H54 (cell line): ENCODE results near the gene COL16A1.

Experiments used
- DNase-seq: peaks from one replicate; pipeline ENCODE4 v3.0.0; 2011; ENCODE audit warnings: low spot score, mixed read lengths; ENCODE audit not compliant: insufficient read length
- FAIRE-seq: peaks from 3 replicates; lab custom pipeline; 2011; peaks lifted over from hg19 to GRCh38; lab: Jason Lieb, UNC
- POLR2A ChIP-seq: IDR thresholded peaks from 2 replicates; pipeline ENCODE4 v1.6.1; 2011; ENCODE audit warnings: low read depth, mild to moderate bottlenecking, low read length

Gene COL16A1

DNA sequence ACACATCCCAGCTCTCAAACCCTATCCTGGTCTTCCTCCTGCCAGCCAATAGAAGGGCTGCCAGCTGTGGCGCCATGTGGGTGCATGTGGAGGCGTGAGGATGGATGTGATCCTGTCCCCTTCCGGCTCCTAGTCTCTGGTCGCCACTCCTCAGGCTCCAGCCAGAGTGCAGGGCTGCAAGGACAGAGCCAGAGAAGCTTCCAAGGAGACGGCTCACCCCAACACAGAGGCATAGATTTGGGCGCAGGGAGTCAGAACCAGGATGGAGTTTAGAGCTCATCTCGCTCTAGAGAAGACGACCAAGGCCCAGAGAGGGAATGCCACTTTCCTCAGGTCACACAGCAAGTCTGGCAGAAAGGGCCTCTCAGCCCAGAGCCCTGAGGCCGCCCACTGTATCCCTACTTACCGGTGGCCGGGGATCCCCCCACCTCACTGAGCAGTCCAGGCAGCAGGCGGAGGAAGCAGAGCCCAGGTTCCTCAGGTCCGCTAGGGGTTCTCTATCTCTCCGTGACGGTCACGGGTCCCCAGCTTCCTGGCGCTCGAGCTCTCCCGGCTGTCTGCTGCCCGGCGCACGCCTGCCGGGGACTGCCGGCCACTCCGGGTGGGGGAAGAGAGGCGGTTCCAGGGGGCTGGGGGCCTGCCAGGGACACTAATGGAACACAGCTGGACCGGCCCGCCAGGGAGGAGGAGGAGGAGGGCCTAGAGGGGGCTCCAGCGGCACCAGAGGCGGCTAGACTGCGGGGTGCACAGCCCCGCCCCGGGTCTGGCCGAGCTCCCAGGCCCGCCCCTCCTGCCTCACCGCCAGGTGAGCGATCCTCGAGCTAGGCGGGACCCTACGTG, at the start of gene COL16A1:
Gene COL16A1, minus strand, starts transcription at position 587 of the 840 bp plus-strand sequence. CDS start 1,824 bp downstream, outside the sequence.
- no peak for TF ChIP-seq POLR2A
- FAIRE-seq = no peak
- no peak for DNase-seq

GRCh38 chr1:31752952-31753475, 49.2 kb upstream of the COL16A1 start:
- FAIRE-seq = no peak
- TF ChIP-seq POLR2A = no peak
- DNase-seq = no peak

GRCh38 chr1:31752258-31752657, 48.4 kb upstream of the COL16A1 start:
- no peak for TF ChIP-seq POLR2A
- DNase-seq (no peak), FAIRE-seq (no peak)

- no peak for DNase-seq
- TF ChIP-seq POLR2A = no peak
- no peak for FAIRE-seq
Measured at GRCh38 chr1:31751822-31752241, 48.0 kb upstream of the COL16A1 start.

- FAIRE-seq = no peak
- no peak for DNase-seq
- no peak for TF ChIP-seq POLR2A
Measured at GRCh38 chr1:31750858-31751510, 47.2 kb upstream of the COL16A1 start.

- TF ChIP-seq POLR2A = no peak
Measured at GRCh38 chr1:31749785-31750735, 46.2 kb upstream of the COL16A1 start.

DNA sequence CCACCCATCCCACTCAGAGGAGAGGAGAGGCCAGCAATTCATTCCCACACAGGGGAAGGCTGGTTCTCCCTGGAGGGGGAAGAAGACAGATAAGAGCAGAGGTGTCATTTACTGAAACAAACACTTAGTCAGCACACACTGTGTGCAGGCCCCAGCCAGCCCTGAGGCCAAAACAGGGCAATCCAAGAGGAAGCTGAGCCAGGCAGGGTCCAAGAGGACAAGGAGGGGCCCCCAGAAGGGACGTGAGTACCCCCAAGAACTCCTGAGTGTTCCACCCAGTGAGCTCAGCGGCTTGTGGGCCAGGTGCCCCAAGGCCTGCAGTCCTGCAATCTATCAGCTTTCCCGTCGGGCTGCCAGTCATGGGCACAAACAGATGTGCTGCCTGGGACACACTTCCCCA, 44.5 kb upstream of the COL16A1 start:
- TF ChIP-seq POLR2A = no peak
- FAIRE-seq (no peak), DNase-seq (no peak)

More at GRCh38 chr1:31749785-31750735, 46.2 kb upstream of the COL16A1 start:
- FAIRE-seq (no peak), DNase-seq (no peak)

DNA sequence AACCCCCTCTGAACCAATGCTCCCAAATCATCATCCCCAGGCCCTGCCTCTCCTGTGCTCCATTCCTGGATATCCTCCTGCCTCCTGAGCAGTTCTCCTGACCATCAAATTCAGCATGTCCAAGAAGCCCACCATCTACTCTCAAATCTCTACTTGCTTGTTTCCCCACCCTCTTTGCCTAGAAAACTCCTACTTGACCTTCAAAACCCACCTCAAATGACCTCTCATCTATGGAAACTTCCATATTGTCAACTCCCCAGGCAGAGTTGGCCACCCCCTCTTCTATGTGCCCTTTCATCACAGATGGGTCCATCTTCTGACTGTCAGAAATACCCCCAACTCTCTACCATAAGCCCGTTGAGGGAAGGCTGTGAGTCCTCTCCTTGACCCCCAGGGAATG, 43.5 kb upstream of the COL16A1 start:
- DNase-seq = no peak
- no peak for TF ChIP-seq POLR2A
- no peak for FAIRE-seq

GRCh38 chr1:31746687-31747086, 42.9 kb upstream of the COL16A1 start:
- no peak for DNase-seq
- no peak for FAIRE-seq
- TF ChIP-seq POLR2A = no peak

GRCh38 chr1:31745946-31746670, 42.3 kb upstream of the COL16A1 start:
- no peak for DNase-seq
- no peak for FAIRE-seq
- TF ChIP-seq POLR2A = no peak

- no peak for TF ChIP-seq POLR2A
- DNase-seq (peak; percentile 88), FAIRE-seq (no peak)
Measured at GRCh38 chr1:31745096-31745945, 41.5 kb upstream of the COL16A1 start.
